Glutamatergic neuron (in vitro differentiated cells): Measurements from ENCODE around the gene LAMA1. TPM values are rescaled to one million over a fixed set of nuclear protein-coding genes. Genes with fewer than 3 reads are reported as not detected.

Source experiments
- DNase-seq: peaks from one replicate; pipeline ENCODE4 v3.0.0; 2022
- H3K27ac Mint-ChIP-seq: one replicate; pipeline ENCODE4 v1.8.0; 2020; ENCODE audit warnings: mild to moderate bottlenecking, mixed read lengths, inconsistent platforms; ENCODE audit not compliant: unreplicated experiment
- H3K27me3 Mint-ChIP-seq: one replicate; pipeline ENCODE4 v1.8.0; 2020; ENCODE audit warnings: mild to moderate bottlenecking, moderate library complexity, mixed read lengths, inconsistent platforms; ENCODE audit not compliant: unreplicated experiment
- H3K36me3 Mint-ChIP-seq: one replicate; pipeline ENCODE4 v1.8.0; 2020; ENCODE audit warnings: mild to moderate bottlenecking, mixed read lengths, inconsistent platforms; ENCODE audit not compliant: unreplicated experiment
- H3K4me1 Mint-ChIP-seq: one replicate; pipeline ENCODE4 v1.8.0; 2020; ENCODE audit warnings: mild to moderate bottlenecking, low read depth, mixed read lengths, inconsistent platforms; ENCODE audit not compliant: unreplicated experiment
- H3K4me3 Mint-ChIP-seq: one replicate; pipeline ENCODE4 v1.8.0; 2020; ENCODE audit warnings: mild to moderate bottlenecking, mixed read lengths, inconsistent platforms; ENCODE audit not compliant: unreplicated experiment
- H3K9me3 Mint-ChIP-seq: one replicate; pipeline ENCODE4 v1.8.0; 2020; ENCODE audit warnings: mild to moderate bottlenecking, moderate library complexity, mixed read lengths, inconsistent platforms; ENCODE audit not compliant: unreplicated experiment
- CTCF ChIP-seq: fragments of 200-600 bp; sonication (generic); IDR thresholded peaks from one replicate; pipeline ENCODE4 v1.5.0; 2021; ENCODE audit not compliant: partially characterized antibody, unreplicated experiment
- total RNA-seq: library from RNA; stranded (reverse); fragmentation: NEBNext Ultra II Directional; extraction: Animal tissue kit (Norgen Biotek cat#: 25700); gene quantifications from one replicate; pipeline ENCODE4 v1.2.1, GENCODE V29; 2021; ENCODE audit not compliant: unreplicated experiment

Gene LAMA1
- total RNA-seq, 1 donor from 2014 or later: 32.0 TPM

- no peak overlapping the region for H3K27ac Mint-ChIP-seq
Observed at GRCh38 chr18:7158216-7158615, 40.6 kb upstream of the LAMA1 start.

DNA sequence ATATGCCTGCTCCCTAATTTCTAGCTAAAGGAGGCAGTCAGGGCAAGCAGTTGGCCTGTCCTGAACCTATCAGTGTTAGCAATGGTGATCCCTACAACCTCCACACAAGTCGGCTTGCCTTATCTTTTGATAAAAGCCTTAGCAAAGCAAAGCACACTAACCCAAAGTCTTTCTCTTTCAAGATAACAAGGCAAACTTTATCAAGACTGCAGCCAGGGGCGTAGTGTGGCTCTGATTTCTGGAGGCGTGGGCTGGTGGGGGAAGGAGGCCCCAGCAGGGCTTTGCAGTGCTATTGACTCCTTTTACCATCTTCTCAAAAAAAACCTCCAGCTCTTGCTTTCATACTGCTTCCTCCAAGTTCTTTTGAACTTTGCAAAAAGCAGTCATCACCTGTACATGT, 40.2 kb upstream of the LAMA1 start:
- H3K36me3 Mint-ChIP-seq: no peaks in the 10 kb centered on the region
- H3K27ac Mint-ChIP-seq: no peak overlapping the region
- TF ChIP-seq CTCF: no peak
- DNase-seq: no peak
- H3K27me3 Mint-ChIP-seq: peaks cover 2% of the 10 kb centered on the region
- H3K4me1 Mint-ChIP-seq: no peaks in the 10 kb centered on the region
- no peak overlapping the region for H3K4me3 Mint-ChIP-seq
- H3K9me3 Mint-ChIP-seq: no peaks in the 10 kb centered on the region

More at GRCh38 chr18:7158216-7158615, 40.6 kb upstream of the LAMA1 start:
- no peaks in the 10 kb centered on the region for H3K36me3 Mint-ChIP-seq
- DNase-seq: no peak
- TF ChIP-seq CTCF: no peak
- no peaks in the 10 kb centered on the region for H3K4me1 Mint-ChIP-seq
- no peak overlapping the region for H3K4me3 Mint-ChIP-seq
- no peaks in the 10 kb centered on the region for H3K9me3 Mint-ChIP-seq
- peaks cover 2% of the 10 kb centered on the region for H3K27me3 Mint-ChIP-seq

GRCh38 chr18:7155887-7156286, 38.3 kb upstream of the LAMA1 start:
- Mint-ChIP-seq H3K4me3 (no peak overlapping the region), H3K4me1 (no peaks in the 10 kb centered on the region), H3K36me3 (no peaks in the 10 kb centered on the region), H3K27ac (no peak overlapping the region), H3K9me3 (no peaks in the 10 kb centered on the region), H3K27me3 (peaks cover 2% of the 10 kb centered on the region)
- no peak for TF ChIP-seq CTCF
- DNase-seq: no peak

- TF ChIP-seq CTCF: no peak
- Mint-ChIP-seq H3K27ac (no peak overlapping the region), H3K27me3 (peaks cover 2% of the 10 kb centered on the region), H3K36me3 (no peaks in the 10 kb centered on the region), H3K4me1 (no peaks in the 10 kb centered on the region), H3K9me3 (no peaks in the 10 kb centered on the region), H3K4me3 (no peak overlapping the region)
- no peak for DNase-seq
Observed at GRCh38 chr18:7155092-7155491, 37.5 kb upstream of the LAMA1 start.

DNA sequence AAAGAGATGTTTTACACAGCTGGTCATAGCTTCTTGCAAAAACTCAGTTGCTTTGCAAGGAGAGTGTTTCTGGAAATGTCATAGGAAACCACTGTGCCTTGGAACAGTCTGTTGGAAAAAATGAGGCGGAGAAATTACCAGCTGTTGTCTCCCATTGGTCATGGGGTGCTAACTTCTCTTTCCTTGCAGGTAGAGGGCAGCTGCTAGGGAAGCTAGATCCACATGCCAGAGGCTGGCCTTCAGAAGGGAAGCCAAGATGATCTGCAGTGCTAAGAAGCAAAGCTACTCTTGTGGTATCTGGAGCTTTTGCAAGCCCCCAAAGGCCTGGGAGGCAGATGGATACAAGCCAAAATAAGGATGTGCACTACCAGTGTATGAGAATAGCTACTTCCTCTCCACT, 34.8 kb upstream of the LAMA1 start:
- TF ChIP-seq CTCF: no peak
- no peaks in the 10 kb centered on the region for H3K9me3 Mint-ChIP-seq
- DNase-seq: no peak
- H3K27ac Mint-ChIP-seq: no peak overlapping the region
- peaks cover 4% of the 10 kb centered on the region for H3K4me1 Mint-ChIP-seq
- H3K36me3 Mint-ChIP-seq: no peaks in the 10 kb centered on the region
- H3K4me3 Mint-ChIP-seq: no peak overlapping the region
- peaks cover 2% of the 10 kb centered on the region for H3K27me3 Mint-ChIP-seq
